Gastrocnemius medialis (tissue), 4 donors: ENCODE measurements around the gene ASTN2.

Experiments
- POLR2A ChIP-seq, 2 donors: fragments of 450-650 bp; IDR thresholded peaks; one replicate each; pipeline ENCODE4 v1.6.1; 2017; ENCODE audit warnings: antibody characterized with exemption in 2 of 2, mild to moderate bottlenecking in 2 of 2, moderate library complexity in 2 of 2
- TF ChIP-seq, protein P1 (sequence below), 5 experiments: fragments of 450-650 bp in 3 of 5; fragments of 200-600 bp in 2 of 5; sonication (generic) in 2 of 5; IDR thresholded peaks in 4 of 5; conservative IDR thresholded peaks in 1 of 5; 1 replicate in 4 of 5; 2 replicates in 1 of 5; pipeline ENCODE4 v1.5.1; 2016 to 2019; ENCODE audit warnings: antibody characterized with exemption in 5 of 5, mild to moderate bottlenecking in 3 of 5, moderate library complexity in 3 of 5

DNA sequence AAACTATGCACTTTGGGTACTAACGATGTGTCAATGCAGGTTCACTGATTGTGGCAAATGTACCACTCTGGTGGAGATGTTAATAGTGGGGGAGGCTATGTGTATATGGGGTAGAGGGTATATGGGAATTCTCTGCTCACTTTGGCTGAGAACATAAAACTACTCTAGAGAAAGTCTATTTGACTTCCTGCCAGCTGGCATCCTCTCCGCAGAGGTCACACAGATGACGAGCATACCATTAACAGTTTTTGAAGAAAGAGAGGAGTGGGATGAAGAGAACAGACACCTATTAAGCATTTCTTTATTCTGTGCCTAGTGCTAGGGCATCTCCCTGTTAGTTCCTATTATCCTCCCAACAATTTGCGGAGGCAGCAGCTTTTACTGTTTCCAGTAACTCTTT, 786.1 kb downstream of the ASTN2 start:
- TF ChIP-seq POLR2A (IDR thresholded peaks at IDR 0.05), result no peak
- TF ChIP-seq, protein P1, sequence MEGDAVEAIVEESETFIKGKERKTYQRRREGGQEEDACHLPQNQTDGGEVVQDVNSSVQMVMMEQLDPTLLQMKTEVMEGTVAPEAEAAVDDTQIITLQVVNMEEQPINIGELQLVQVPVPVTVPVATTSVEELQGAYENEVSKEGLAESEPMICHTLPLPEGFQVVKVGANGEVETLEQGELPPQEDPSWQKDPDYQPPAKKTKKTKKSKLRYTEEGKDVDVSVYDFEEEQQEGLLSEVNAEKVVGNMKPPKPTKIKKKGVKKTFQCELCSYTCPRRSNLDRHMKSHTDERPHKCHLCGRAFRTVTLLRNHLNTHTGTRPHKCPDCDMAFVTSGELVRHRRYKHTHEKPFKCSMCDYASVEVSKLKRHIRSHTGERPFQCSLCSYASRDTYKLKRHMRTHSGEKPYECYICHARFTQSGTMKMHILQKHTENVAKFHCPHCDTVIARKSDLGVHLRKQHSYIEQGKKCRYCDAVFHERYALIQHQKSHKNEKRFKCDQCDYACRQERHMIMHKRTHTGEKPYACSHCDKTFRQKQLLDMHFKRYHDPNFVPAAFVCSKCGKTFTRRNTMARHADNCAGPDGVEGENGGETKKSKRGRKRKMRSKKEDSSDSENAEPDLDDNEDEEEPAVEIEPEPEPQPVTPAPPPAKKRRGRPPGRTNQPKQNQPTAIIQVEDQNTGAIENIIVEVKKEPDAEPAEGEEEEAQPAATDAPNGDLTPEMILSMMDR (IDR thresholded peaks at IDR 0.05 in 4 of 5, conservative IDR thresholded peaks at IDR 0.05 in 1 of 5), result no peak
